NCI-H2227 (cell line): ENCODE measurements around the gene CD180.

Experiments
- DNase-seq: peaks from one replicate; lab custom pipeline; 2025; ENCODE audit not compliant: unreplicated experiment; lab: John Stamatoyannopoulos, UW

The CD180 gene

GRCh38 chr5:67135381-67135984, 61.1 kb downstream of the CD180 start:
- DNase-seq, result no peak

GRCh38 chr5:67133776-67134175, 62.8 kb downstream of the CD180 start:
- no peak for DNase-seq

GRCh38 chr5:67133217-67133616, 63.4 kb downstream of the CD180 start:
- DNase-seq, result no peak

GRCh38 chr5:67129768-67130167, 66.8 kb downstream of the CD180 start:
- no peak for DNase-seq
